Testis (tissue), 3 donors: Measurements from ENCODE around the gene HBB. TPM values are rescaled to one million over a fixed set of nuclear protein-coding genes. Genes with fewer than 3 reads are reported as not detected.

Experiments used
- DNase-seq: peaks from one replicate; pipeline ENCODE4 v3.0.0-alpha.2; 2019
- H3K27ac ChIP-seq, 2 donors: fragments of 200-600 bp; sonication (generic); one replicate each; pipeline ENCODE4 v1.5.1; 2019
- H3K27me3 ChIP-seq: fragments of 200-600 bp; sonication (generic); one replicate; pipeline ENCODE4 v1.5.1; 2019
- H3K36me3 ChIP-seq: fragments of 200-600 bp; sonication (generic); one replicate; pipeline ENCODE4 v1.5.1; 2017; ENCODE audit warnings: low read depth; ENCODE audit errors: missing control alignments
- H3K4me1 ChIP-seq: fragments of 200-600 bp; sonication (generic); one replicate; pipeline ENCODE4 v1.5.1; 2019
- H3K4me3 ChIP-seq, 2 donors: fragments of 200-600 bp; sonication (generic); one replicate each; pipeline ENCODE4 v1.5.1; 2017 to 2019
- H3K9me3 ChIP-seq: fragments of 200-600 bp; sonication (generic); one replicate; pipeline ENCODE4 v1.5.1; 2017
- POLR2A ChIP-seq: fragments of 450-650 bp; IDR thresholded peaks from one replicate; pipeline ENCODE4 v1.6.1; 2017; ENCODE audit warnings: antibody characterized with exemption, mild to moderate bottlenecking, moderate library complexity
- WGBS, 2 donors: methylation state at CpG; one replicate each; pipeline ENCODE4 v1.1.5; 2018; 5-methylcytosine and 5-hydroxymethylcytosine counted together
- intact Hi-C: fragments of 100-400 bp; cut with DNase I; formaldehyde crosslinking; loops from one replicate; pipeline ENCODE4 v1.15.1; 2023; ENCODE audit warnings: low total_unique reads
- polyA plus RNA-seq: library from polyadenylated mRNA; stranded (reverse); fragments of 350-450 nt; fragmentation: Illumina TruSeq; extraction: RNeasy Lipid Tissue Mini Kit (QIAGEN cat#74804); gene quantifications from one replicate; pipeline ENCODE4 v1.2.3, GENCODE V29; 2014; ENCODE audit warnings: low read depth, low replicate concordance; ENCODE audit not compliant: insufficient read depth
- total RNA-seq, 2 donors: library from RNA; depleted of rRNA; stranded (reverse); fragments of >200 nt; gene quantifications; one replicate each; pipeline ENCODE4 v1.2.3, GENCODE V29; 2016
- TF ChIP-seq, protein P1 (sequence below), 3 experiments: fragments of 450-650 bp in 2 of 3; fragments of 200-600 bp in 1 of 3; sonication (generic) in 1 of 3; IDR thresholded peaks; one replicate each; pipeline ENCODE4 v1.5.1; 2016 to 2019; ENCODE audit warnings: antibody characterized with exemption in 3 of 3, mild to moderate bottlenecking in 2 of 3, moderate library complexity in 1 of 3

The HBB gene
- total and polyA plus RNA-seq, 3 donors from 2014 or later: 11.8 to 55.6 TPM; not detected in 1

DNA sequence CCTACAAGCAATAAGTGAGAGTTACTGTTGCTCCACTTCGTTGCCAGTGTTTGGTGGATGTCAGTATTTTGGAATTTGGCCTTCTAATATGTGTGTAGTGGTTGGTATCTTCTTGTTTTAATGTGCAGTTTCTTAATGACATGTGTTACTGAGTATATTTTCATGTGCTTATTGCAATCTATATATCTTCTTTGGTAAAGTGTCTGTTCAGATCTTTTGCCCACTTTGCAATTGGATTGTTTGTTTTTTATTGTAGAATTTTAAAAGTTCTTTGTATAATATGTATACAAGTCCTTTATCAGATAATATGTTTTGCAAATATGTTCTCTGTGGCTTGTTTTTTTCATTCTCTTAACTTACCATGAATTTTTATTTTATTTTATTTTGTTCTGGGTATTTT is 34.1 kb downstream of the HBB start:
- TF ChIP-seq, protein P1, sequence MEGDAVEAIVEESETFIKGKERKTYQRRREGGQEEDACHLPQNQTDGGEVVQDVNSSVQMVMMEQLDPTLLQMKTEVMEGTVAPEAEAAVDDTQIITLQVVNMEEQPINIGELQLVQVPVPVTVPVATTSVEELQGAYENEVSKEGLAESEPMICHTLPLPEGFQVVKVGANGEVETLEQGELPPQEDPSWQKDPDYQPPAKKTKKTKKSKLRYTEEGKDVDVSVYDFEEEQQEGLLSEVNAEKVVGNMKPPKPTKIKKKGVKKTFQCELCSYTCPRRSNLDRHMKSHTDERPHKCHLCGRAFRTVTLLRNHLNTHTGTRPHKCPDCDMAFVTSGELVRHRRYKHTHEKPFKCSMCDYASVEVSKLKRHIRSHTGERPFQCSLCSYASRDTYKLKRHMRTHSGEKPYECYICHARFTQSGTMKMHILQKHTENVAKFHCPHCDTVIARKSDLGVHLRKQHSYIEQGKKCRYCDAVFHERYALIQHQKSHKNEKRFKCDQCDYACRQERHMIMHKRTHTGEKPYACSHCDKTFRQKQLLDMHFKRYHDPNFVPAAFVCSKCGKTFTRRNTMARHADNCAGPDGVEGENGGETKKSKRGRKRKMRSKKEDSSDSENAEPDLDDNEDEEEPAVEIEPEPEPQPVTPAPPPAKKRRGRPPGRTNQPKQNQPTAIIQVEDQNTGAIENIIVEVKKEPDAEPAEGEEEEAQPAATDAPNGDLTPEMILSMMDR (IDR thresholded peaks at IDR 0.05): no peak
- no peak for TF ChIP-seq POLR2A
- 0% methylated on average over 1 of the region's 1 CpG for WGBS, 2 donors
- no peak for DNase-seq
- H3K27ac ChIP-seq: no peak overlapping the region
- no peaks in the 10 kb centered on the region for H3K4me1 ChIP-seq
- no peaks in the 10 kb centered on the region for H3K36me3 ChIP-seq
- H3K4me3 ChIP-seq: no peak overlapping the region
- intact Hi-C loops: no loop called here
- H3K27me3 ChIP-seq: no peaks in the 10 kb centered on the region
- H3K9me3 ChIP-seq: no peaks in the 10 kb centered on the region

DNA sequence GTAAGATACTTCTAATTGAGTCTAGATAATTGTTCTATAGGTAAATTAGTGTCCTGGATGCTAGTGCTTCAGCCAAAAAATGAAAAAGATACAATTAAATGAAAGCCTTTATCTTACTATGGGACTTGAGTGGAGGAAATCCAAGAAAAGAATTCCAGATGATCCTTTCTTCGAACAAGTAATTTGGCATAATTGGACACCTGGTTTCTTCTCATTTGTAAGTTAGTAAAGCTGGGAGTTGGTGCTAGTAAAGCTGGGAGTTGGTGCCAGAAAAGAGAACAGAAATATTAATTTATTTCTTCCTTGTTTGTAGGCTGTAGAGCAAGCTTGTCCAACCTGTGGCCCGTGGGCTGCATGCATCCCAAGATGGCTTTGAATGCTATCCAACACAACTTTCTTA is 38.7 kb downstream of the HBB start:
- no peak for DNase-seq
- TF ChIP-seq POLR2A: no peak
- TF ChIP-seq, protein P1 (IDR thresholded peaks at IDR 0.05): no peak
- intact Hi-C loops: no loop called here
- no peaks in the 10 kb centered on the region for H3K36me3 ChIP-seq
- no peaks in the 10 kb centered on the region for H3K27me3 ChIP-seq
- WGBS, 2 donors: 43 to 54% methylated on average over 2 of the region's 2 CpGs
- no peak overlapping the region for H3K4me3 ChIP-seq
- H3K4me1 ChIP-seq: no peaks in the 10 kb centered on the region
- no peak overlapping the region for H3K27ac ChIP-seq
- H3K9me3 ChIP-seq: no peaks in the 10 kb centered on the region

DNA sequence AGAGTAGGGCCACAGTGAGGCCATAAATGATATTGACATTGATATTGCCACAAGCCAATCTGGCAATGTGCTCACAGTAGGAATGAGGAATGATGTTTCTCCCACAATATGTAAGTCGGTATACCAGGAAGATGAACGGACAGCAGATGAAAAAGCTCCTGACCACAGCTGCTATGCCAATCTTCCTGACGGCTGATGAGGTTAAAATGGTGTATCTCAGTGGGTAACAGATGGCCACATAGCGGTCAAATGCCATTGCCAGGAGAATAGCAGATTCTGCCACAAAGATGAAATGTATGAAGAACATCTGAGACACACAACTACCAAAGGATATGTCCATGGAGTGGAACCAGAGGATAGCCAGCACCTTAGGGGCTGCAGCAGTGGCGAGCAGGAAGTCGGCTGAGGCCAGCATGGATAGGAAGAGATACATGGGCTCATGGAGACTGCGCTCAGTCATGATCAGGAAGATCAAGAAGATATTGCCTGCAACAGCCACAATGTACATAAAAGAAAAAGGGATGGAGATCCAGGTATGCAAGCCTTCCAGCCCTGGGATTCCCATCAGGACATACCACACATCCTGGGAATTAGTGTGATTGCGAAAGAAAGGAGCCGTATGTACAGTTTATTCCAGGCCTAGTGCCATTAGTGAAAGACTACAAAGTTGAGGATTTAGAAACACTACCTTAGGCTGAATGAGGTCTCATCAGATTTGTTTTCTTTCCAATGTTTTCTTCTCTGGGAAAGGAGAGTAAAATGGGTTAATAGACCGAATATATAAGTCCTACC is 48.6 kb downstream of the HBB start:
- no peak for DNase-seq
- Histone ChIP-seq H3K27me3 (no peaks in the 10 kb centered on the region), H3K9me3 (no peaks in the 10 kb centered on the region), H3K27ac (no peak overlapping the region), H3K36me3 (no peaks in the 10 kb centered on the region), H3K4me3 (no peak overlapping the region), H3K4me1 (no peaks in the 10 kb centered on the region)
- TF ChIP-seq, protein P1 (IDR thresholded peaks at IDR 0.05): no peak
- no peak for TF ChIP-seq POLR2A
- WGBS, 2 donors: 79 to 82% methylated on average over 10 of the region's 10 CpGs
- intact Hi-C loops: no loop called here

Other genes starting within 250 kb of the HBB start
- gene OR51L1, start 232.2 kb downstream of the HBB start, total RNA-seq: not detected
- not detected for gene OR51L1, start 232.2 kb downstream of the HBB start, polyA plus RNA-seq
- not detected for gene OR52J3, start 180.5 kb downstream of the HBB start, total RNA-seq
- not detected for gene OR52J3, start 180.5 kb downstream of the HBB start, polyA plus RNA-seq
- gene OR52E2, start 167.4 kb downstream of the HBB start, total RNA-seq: under 1 TPM in 1 of 2 donors, not detected in 1; 0.37 TPM
- not detected for gene OR52E2, start 167.4 kb downstream of the HBB start, polyA plus RNA-seq
- not detected for gene OR52E1, start 157.5 kb downstream of the HBB start, total RNA-seq
- gene OR52E1, start 157.5 kb downstream of the HBB start, polyA plus RNA-seq: not detected
- gene OR52A5, start 88.7 kb downstream of the HBB start, total RNA-seq: under 1 TPM; 0.37 to 0.55 TPM
- not detected for gene OR52A5, start 88.7 kb downstream of the HBB start, polyA plus RNA-seq
- under 1 TPM; 0.19 to 0.47 TPM for gene OR52A1, start 72.3 kb downstream of the HBB start, total RNA-seq
- not detected for gene OR52A1, start 72.3 kb downstream of the HBB start, polyA plus RNA-seq
- gene OR51V1, start 26.4 kb downstream of the HBB start, total RNA-seq: not detected
- gene OR51V1, start 26.4 kb downstream of the HBB start, polyA plus RNA-seq: not detected
- not detected for gene HBD, start 7.4 kb upstream of the HBB start, total RNA-seq
- not detected for gene HBD, start 7.4 kb upstream of the HBB start, polyA plus RNA-seq
- gene HBG1, start 22.8 kb upstream of the HBB start, total RNA-seq: not detected
- gene HBG1, start 22.8 kb upstream of the HBB start, polyA plus RNA-seq: not detected
- not detected for gene HBG2, start 27.7 kb upstream of the HBB start, total RNA-seq
- gene HBG2, start 27.7 kb upstream of the HBB start, polyA plus RNA-seq: not detected
- under 1 TPM in 1 of 2 donors, not detected in 1; 0.87 TPM for gene HBE1, start 42.9 kb upstream of the HBB start, total RNA-seq
- not detected for gene HBE1, start 42.9 kb upstream of the HBB start, polyA plus RNA-seq
- under 1 TPM in 1 of 2 donors, not detected in 1; 0.74 TPM for gene OR51B4, start 74.9 kb upstream of the HBB start, total RNA-seq
- gene OR51B4, start 74.9 kb upstream of the HBB start, polyA plus RNA-seq: not detected
- under 1 TPM in 1 of 2 donors, not detected in 1; 0.74 TPM for gene OR51B2, start 97.2 kb upstream of the HBB start, total RNA-seq
- not detected for gene OR51B2, start 97.2 kb upstream of the HBB start, polyA plus RNA-seq
- 1 to 10 TPM; 1.3 to 2.7 TPM for gene OR51B5, start 116.5 kb upstream of the HBB start, total RNA-seq
- 0.78 TPM for gene OR51B5, start 116.5 kb upstream of the HBB start, polyA plus RNA-seq
- not detected for gene OR51B6, start 124.4 kb upstream of the HBB start, total RNA-seq
- not detected for gene OR51B6, start 124.4 kb upstream of the HBB start, polyA plus RNA-seq
- not detected for gene OR51M1, start 156.7 kb upstream of the HBB start, total RNA-seq
- not detected for gene OR51M1, start 156.7 kb upstream of the HBB start, polyA plus RNA-seq
- not detected for gene OR51Q1, start 195.0 kb upstream of the HBB start, total RNA-seq
- gene OR51Q1, start 195.0 kb upstream of the HBB start, polyA plus RNA-seq: not detected
- 1 to 10 TPM in 1 of 2 donors, under 1 TPM in 1; 0.74 to 1.1 TPM for gene OR51I1, start 214.4 kb upstream of the HBB start, total RNA-seq
- not detected for gene OR51I1, start 214.4 kb upstream of the HBB start, polyA plus RNA-seq
- not detected for gene OR51I2, start 222.3 kb upstream of the HBB start, total RNA-seq
- not detected for gene OR51I2, start 222.3 kb upstream of the HBB start, polyA plus RNA-seq